Right lobe of liver (tissue), 4 donors: Measurements from ENCODE around the gene DKK2.

Source experiments
- POLR2A ChIP-seq: fragments of 450-650 bp; IDR thresholded peaks from one replicate; pipeline ENCODE4 v1.6.1; 2017; ENCODE audit warnings: antibody characterized with exemption, mild to moderate bottlenecking
- TF ChIP-seq, protein P1 (sequence below), 4 donors: fragments of 200-600 bp in 3 of 4; fragments of 450-650 bp in 1 of 4; IDR thresholded peaks; one replicate each; pipeline versions ENCODE4 v1.5.1 to v1.8.0; 2016 to 2022; ENCODE audit warnings: antibody characterized with exemption in 4 of 4, mild to moderate bottlenecking in 2 of 4
- donor health status: DM: no; HTN: no; CAD: no.
- donor health status: DM: no; HTN: no; CAD: no.
- donor health status: DM: no; HTN: yes; CAD: no.

- TF ChIP-seq, protein P1, sequence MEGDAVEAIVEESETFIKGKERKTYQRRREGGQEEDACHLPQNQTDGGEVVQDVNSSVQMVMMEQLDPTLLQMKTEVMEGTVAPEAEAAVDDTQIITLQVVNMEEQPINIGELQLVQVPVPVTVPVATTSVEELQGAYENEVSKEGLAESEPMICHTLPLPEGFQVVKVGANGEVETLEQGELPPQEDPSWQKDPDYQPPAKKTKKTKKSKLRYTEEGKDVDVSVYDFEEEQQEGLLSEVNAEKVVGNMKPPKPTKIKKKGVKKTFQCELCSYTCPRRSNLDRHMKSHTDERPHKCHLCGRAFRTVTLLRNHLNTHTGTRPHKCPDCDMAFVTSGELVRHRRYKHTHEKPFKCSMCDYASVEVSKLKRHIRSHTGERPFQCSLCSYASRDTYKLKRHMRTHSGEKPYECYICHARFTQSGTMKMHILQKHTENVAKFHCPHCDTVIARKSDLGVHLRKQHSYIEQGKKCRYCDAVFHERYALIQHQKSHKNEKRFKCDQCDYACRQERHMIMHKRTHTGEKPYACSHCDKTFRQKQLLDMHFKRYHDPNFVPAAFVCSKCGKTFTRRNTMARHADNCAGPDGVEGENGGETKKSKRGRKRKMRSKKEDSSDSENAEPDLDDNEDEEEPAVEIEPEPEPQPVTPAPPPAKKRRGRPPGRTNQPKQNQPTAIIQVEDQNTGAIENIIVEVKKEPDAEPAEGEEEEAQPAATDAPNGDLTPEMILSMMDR (IDR thresholded peaks at IDR 0.05) = no peak
- TF ChIP-seq POLR2A = no peak
Observed at GRCh38 chr4:107017443-107018343, 18.4 kb downstream of the DKK2 start.
